Endothelial cell of umbilical vein (primary cell): ENCODE data around the gene NCOA5. TPM values are rescaled to one million over a fixed set of nuclear protein-coding genes. Genes with fewer than 3 reads are reported as not detected.
"Not testable (repeated sequence)": the region's sequence is repeated elsewhere in the genome, so short reads cannot be mapped to it uniquely, and the experiment has no call there.

Experiments
- BruUV-seq: library from RNA; stranded (reverse); fragments of 400-500 nt; replicated peaks from 2 replicates; lab custom pipeline; 2021; lab: Mats Ljungman, UMichigan
- CTCF ChIA-PET: fragments of 300-600, 350-600 bp; sonication (Branson Sonifier 250); formaldehyde crosslinking; loops from one replicate; lab custom pipeline; 2021; ENCODE audit warnings: antibody characterized with exemption, inconsistent platforms; lab: Charles Lee
- POLR2A ChIA-PET: fragments of 300-600, 350-600 bp; sonication (Branson Sonifier 250); formaldehyde crosslinking; loops from one replicate; lab custom pipeline; 2021; ENCODE audit warnings: antibody characterized with exemption, inconsistent platforms; lab: Charles Lee
- DNase-seq: peaks from one replicate; pipeline ENCODE4 v3.0.0-alpha.2; 2011; ENCODE audit warnings: low read depth, low spot score
- FAIRE-seq: peaks from 2 replicates; lab custom pipeline; 2011; peaks lifted over from hg19 to GRCh38; lab: Jason Lieb, UNC
- H2AFZ ChIP-seq: 2 replicates; pipeline ENCODE4 v1.6.0; 2012; ENCODE audit warnings: low read depth, low read length, control low read depth, inconsistent platforms
- H3K27ac ChIP-seq: 2 replicates; pipeline ENCODE4 v1.5.1; 2011; ENCODE audit warnings: low read depth, mild to moderate bottlenecking, control low read depth, low read length, moderate library complexity; ENCODE audit not compliant: insufficient read depth
- H3K27me3 ChIP-seq, 2 experiments: 2 replicates each; pipeline versions ENCODE4 v1.6.0 to v1.6.1; 2011; ENCODE audit warnings: low read length in 2 of 2, mixed read lengths in 1 of 2; ENCODE audit not compliant: control insufficient read depth in 2 of 2, insufficient read depth in 2 of 2
- H3K36me3 ChIP-seq, 2 experiments: 2 replicates in 1 of 2; 3 replicates in 1 of 2; pipeline ENCODE4 v1.5.1; 2011; ENCODE audit warnings: low read length in 2 of 2, mild to moderate bottlenecking in 1 of 2, moderate library complexity in 1 of 2; ENCODE audit not compliant: control insufficient read depth in 2 of 2, insufficient read depth in 2 of 2; ENCODE audit errors: extremely low read depth in 1 of 2
- H3K4me1 ChIP-seq: 3 replicates; pipeline ENCODE4 v1.5.1; 2011; ENCODE audit warnings: mild to moderate bottlenecking, low read length; ENCODE audit not compliant: control insufficient read depth, insufficient read depth; ENCODE audit errors: extremely low read depth
- H3K4me2 ChIP-seq: 2 replicates; pipeline ENCODE4 v1.6.1; 2011; ENCODE audit warnings: low read length, control low read depth, mixed read lengths; ENCODE audit not compliant: insufficient read depth
- H3K4me3 ChIP-seq, 3 experiments: fragments of 200-600 bp in 1 of 3; sonication (generic), shearing (Covaris generic) in 1 of 3; replicated peaks in 1 of 3; 2 replicates each; pipeline ENCODE4 v1.5.1; 2011 to 2016; ENCODE audit warnings: control low read depth in 3 of 3, low read length in 3 of 3, mild to moderate bottlenecking in 2 of 3, inconsistent platforms in 1 of 3, low read depth in 1 of 3, moderate library complexity in 1 of 3; ENCODE audit not compliant: insufficient read depth in 1 of 3
- H3K79me2 ChIP-seq: 2 replicates; pipeline ENCODE4 v1.6.0; 2012; ENCODE audit warnings: low read length, inconsistent platforms; ENCODE audit not compliant: control insufficient read depth, insufficient read depth
- H3K9ac ChIP-seq: replicated peaks from 2 replicates; pipeline ENCODE3; 2011; ENCODE audit warnings: low read length, control low read depth; ENCODE audit not compliant: insufficient read depth; ENCODE audit errors: extremely low read depth
- H3K9me1 ChIP-seq: replicated peaks from 3 replicates; pipeline ENCODE4 v1.6.0; 2011; ENCODE audit warnings: mild to moderate bottlenecking, low read length; ENCODE audit not compliant: control insufficient read depth, insufficient read depth; ENCODE audit errors: extremely low read depth
- H3K9me3 ChIP-seq: replicated peaks from 2 replicates; pipeline ENCODE4 v1.5.1; 2012; ENCODE audit warnings: low read length, inconsistent platforms; ENCODE audit not compliant: control insufficient read depth, insufficient read depth
- H4K20me1 ChIP-seq: replicated peaks from 2 replicates; pipeline ENCODE3; 2011; ENCODE audit warnings: mild to moderate bottlenecking, low read length; ENCODE audit not compliant: control insufficient read depth, insufficient read depth; ENCODE audit errors: extremely low read depth
- EZH2 ChIP-seq: IDR thresholded peaks from 2 replicates; pipeline ENCODE4 v1.6.1; 2012; ENCODE audit warnings: borderline replicate concordance, low read depth, mild to moderate bottlenecking, moderate library complexity, low read length, inconsistent platforms; ENCODE audit not compliant: severe bottlenecking
- FOS ChIP-seq: IDR thresholded peaks from 2 replicates; pipeline ENCODE4 v1.6.1; 2011; ENCODE audit warnings: mild to moderate bottlenecking, low read length, moderate library complexity, borderline replicate concordance; ENCODE audit not compliant: insufficient read depth
- GATA2 ChIP-seq: IDR thresholded peaks from 2 replicates; pipeline ENCODE4 v1.7.0; 2011; ENCODE audit warnings: low read depth, mild to moderate bottlenecking, moderate library complexity, mixed read lengths, low read length; ENCODE audit not compliant: insufficient read length, insufficient read depth
- JUN ChIP-seq: IDR thresholded peaks from 2 replicates; pipeline ENCODE4 v1.6.1; 2011; ENCODE audit warnings: borderline replicate concordance, low read depth; ENCODE audit not compliant: insufficient read length, insufficient read depth
- MYC ChIP-seq: IDR thresholded peaks from one replicate; pipeline ENCODE4 v1.6.1; 2011; ENCODE audit warnings: mild to moderate bottlenecking, low read depth, low read length
- POLR2A ChIP-seq: IDR thresholded peaks from 2 replicates; pipeline ENCODE4 v1.6.1; 2012; ENCODE audit warnings: low read depth, mild to moderate bottlenecking, control low read depth, low read length
- POLR2AphosphoS5 ChIP-seq: IDR thresholded peaks from 2 replicates; pipeline ENCODE4 v1.6.1; 2012; ENCODE audit warnings: low read depth, mild to moderate bottlenecking, control low read depth, low read length, moderate library complexity; ENCODE audit not compliant: insufficient read depth
- dilution Hi-C: fragments of 300-500 bp; cut with MboI; formaldehyde crosslinking; loops from one replicate; pipeline ENCODE4 v1.15.0; 2019; ENCODE audit warnings: low sequenced_read_pairs; ENCODE audit not compliant: extremely low pct_ligation_motif_present
- intact Hi-C: fragments of 100-400 bp; cut with micrococcal nuclease; formaldehyde crosslinking; loops from one replicate; pipeline ENCODE4 v1.10.0; 2022
- polyA plus RNA-seq, 4 experiments: library from polyadenylated mRNA; depleted of rRNA in 3 of 4; stranded (reverse) in 3 of 4; unstranded in 1 of 4; fragments of >200 nt; gene quantifications; 2 replicates each; pipeline versions ENCODE4 v1.2.1 to v1.2.3, GENCODE V29; 2011 to 2012; ENCODE audit warnings: missing spikeins in 1 of 4
- total RNA-seq: library from RNA; stranded (reverse); gene quantifications from 2 replicates; pipeline ENCODE4 v1.2.3, GENCODE V29; 2021
- TF ChIP-seq, protein P1 (sequence below), 2 donors: IDR thresholded peaks; 1 replicate in 1 of 2; 2 replicates in 1 of 2; pipeline ENCODE4 v1.5.1; 2011; ENCODE audit warnings: low read length in 2 of 2, mild to moderate bottlenecking in 2 of 2, moderate library complexity in 2 of 2, control low read depth in 1 of 2, inconsistent platforms in 1 of 2, low read depth in 1 of 2; ENCODE audit not compliant: insufficient read depth in 1 of 2; ENCODE audit errors: extremely low read depth in 1 of 2
- TF ChIP-seq, protein P2 (sequence below): IDR thresholded peaks from 2 replicates; pipeline ENCODE4 v1.6.1; 2011; ENCODE audit not compliant: insufficient read depth, insufficient read length

NCOA5 gene
- total and polyA plus RNA-seq, 2 donors (not counting 3 experiments of a cell fraction or from before 2014, with no cell fraction given), result 32.0 to 39.5 TPM

- Histone ChIP-seq H3K9me1 (no peaks in the 10 kb centered on the region), H3K27ac (no peak overlapping the region), H3K79me2 (no peaks in the 10 kb centered on the region), H4K20me1 (no peaks in the 10 kb centered on the region), H3K4me3 (no peak overlapping the region), H3K9me3 (no peaks in the 10 kb centered on the region), H3K4me2 (no peak overlapping the region), H2AFZ (no peak overlapping the region), H3K4me1 (no peaks in the 10 kb centered on the region), H3K9ac (no peak overlapping the region), H3K36me3 (no peaks in the 10 kb centered on the region), H3K27me3 (peaks cover 24 to 59% of the 10 kb centered on the region in 2 experiments)
- ChIA-PET CTCF (interaction anchor here (1.1 to 2.6 kb wide), 2 partner anchors 31 to 74 kb away, joined by 3 to 19 read pairs; no protein-coding TSS in a partner anchor), POLR2A (no interaction called here)
- dilution Hi-C loops, result no loop called here
- TF ChIP-seq MYC, result no peak
- TF ChIP-seq EZH2, result no peak
- TF ChIP-seq, protein P1, sequence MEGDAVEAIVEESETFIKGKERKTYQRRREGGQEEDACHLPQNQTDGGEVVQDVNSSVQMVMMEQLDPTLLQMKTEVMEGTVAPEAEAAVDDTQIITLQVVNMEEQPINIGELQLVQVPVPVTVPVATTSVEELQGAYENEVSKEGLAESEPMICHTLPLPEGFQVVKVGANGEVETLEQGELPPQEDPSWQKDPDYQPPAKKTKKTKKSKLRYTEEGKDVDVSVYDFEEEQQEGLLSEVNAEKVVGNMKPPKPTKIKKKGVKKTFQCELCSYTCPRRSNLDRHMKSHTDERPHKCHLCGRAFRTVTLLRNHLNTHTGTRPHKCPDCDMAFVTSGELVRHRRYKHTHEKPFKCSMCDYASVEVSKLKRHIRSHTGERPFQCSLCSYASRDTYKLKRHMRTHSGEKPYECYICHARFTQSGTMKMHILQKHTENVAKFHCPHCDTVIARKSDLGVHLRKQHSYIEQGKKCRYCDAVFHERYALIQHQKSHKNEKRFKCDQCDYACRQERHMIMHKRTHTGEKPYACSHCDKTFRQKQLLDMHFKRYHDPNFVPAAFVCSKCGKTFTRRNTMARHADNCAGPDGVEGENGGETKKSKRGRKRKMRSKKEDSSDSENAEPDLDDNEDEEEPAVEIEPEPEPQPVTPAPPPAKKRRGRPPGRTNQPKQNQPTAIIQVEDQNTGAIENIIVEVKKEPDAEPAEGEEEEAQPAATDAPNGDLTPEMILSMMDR (IDR thresholded peaks at IDR 0.05; ENCODE audit: extremely low read depth in 1 of 2, insufficient read depth in 1 of 2, low read depth in 1 of 2, low read length in 2 of 2), result no peak
- TF ChIP-seq JUN, result no peak
- TF ChIP-seq, protein P2, sequence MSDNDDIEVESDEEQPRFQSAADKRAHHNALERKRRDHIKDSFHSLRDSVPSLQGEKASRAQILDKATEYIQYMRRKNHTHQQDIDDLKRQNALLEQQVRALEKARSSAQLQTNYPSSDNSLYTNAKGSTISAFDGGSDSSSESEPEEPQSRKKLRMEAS, result no peak
- no peak for TF ChIP-seq FOS
- no peak for TF ChIP-seq POLR2A
- no peak for TF ChIP-seq POLR2AphosphoS5
- TF ChIP-seq GATA2, result no peak
- intact Hi-C loops, result no loop called here
- FAIRE-seq (no peak), DNase-seq (no peak)
- no TSS peak for BruUV-seq
Observed at GRCh38 chr20:46100988-46101387, 11.2 kb upstream of the NCOA5 start.

DNA sequence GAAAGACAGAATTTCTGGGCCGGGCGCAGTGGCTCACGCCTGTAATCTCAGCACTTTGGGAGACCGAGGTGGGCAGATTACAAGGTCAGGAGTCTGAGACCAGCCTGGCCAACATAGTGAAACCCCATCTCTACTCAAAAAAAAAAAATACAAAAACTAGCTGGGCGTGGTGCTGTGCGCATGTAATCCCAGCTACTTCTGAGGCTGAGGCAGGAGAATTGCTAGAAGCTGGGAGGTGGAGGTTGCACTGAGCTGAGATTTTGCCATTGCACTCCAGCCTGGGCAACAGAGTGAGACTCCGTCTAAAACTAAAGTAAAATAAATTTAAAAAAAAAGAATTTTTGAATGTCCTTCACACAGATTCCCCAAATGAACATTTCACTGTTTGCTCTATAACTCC, 10.7 kb upstream of the NCOA5 start:
- H3K4me1 ChIP-seq, FAIRE-seq, H3K9ac ChIP-seq, H3K79me2 ChIP-seq, POLR2A ChIA-PET, H3K4me2 ChIP-seq, H3K9me1 ChIP-seq, H2AFZ ChIP-seq, H3K36me3 ChIP-seq, dilution Hi-C loops, H3K4me3 ChIP-seq, intact Hi-C loops, BruUV-seq, H3K9me3 ChIP-seq, H3K27ac ChIP-seq, DNase-seq, H4K20me1 ChIP-seq: not testable (repeated sequence)
- CTCF ChIA-PET, result interaction anchor here (2.6 kb wide), 1 partner anchor 74 kb away, joined by 19 read pairs; no protein-coding TSS in a partner anchor
- peaks cover 24 to 55% of the 10 kb centered on the region in 2 experiments for H3K27me3 ChIP-seq
